Measurements from ENCODE around the gene LRRC23. TPM values are rescaled to one million over a fixed set of nuclear protein-coding genes. Genes with fewer than 3 reads are reported as not detected.

The LRRC23 gene, protein sequence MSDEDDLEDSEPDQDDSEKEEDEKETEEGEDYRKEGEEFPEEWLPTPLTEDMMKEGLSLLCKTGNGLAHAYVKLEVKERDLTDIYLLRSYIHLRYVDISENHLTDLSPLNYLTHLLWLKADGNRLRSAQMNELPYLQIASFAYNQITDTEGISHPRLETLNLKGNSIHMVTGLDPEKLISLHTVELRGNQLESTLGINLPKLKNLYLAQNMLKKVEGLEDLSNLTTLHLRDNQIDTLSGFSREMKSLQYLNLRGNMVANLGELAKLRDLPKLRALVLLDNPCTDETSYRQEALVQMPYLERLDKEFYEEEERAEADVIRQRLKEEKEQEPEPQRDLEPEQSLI
- 11.3 and 11.7 TPM in 2 replicates for total RNA-seq

DNA sequence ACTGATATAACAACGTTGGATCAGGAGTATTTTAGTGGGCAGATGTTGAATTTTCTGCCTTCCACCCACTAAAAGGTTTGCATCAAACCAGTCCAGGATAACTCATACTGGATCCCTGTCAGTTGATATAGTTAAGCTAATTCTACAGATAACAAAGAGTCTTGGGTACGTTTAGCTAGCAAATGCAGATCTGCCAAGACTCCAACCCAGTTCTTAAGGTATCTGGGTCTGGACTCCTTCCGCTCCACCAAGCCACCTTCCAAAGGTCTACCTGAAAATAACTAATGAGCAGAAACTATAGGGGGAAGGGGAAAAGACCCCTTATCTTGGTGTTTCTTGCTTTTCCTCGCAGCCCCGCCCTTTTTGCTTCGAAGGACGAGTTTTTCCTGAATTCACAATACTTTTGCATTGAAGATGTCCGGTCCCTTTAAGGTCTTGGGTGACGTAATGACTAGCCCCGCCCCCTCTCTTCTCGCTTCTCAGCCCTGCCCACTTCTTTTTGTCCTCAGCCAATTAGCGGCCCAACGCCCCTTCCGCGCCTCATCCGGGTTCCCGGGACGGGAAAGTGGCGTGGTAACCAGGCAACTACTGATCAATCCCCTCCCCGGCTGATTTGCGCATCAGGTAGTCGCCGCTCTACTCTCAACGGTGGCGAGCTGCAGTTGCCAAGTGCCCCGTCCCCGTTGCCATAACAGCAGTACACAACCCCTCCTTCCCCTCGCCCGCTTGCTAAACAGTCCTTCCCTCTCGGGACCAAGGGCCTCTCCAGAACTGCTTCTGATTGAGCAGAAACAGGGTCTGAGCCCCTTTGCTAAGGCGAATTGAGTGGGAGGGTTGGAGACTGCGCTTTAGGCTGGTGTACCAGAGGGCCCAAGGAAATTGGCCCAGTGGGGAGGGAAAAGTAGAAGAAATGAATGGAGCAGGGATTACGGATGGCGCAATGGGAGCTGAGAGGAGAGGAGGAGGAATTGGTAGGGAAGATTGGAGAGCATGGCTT is at the start of gene LRRC23:
LRRC23 (plus strand) TSS at position 543 of the 997 bp plus-strand sequence. CDS start 812 bp downstream, outside the sequence.

DNA sequence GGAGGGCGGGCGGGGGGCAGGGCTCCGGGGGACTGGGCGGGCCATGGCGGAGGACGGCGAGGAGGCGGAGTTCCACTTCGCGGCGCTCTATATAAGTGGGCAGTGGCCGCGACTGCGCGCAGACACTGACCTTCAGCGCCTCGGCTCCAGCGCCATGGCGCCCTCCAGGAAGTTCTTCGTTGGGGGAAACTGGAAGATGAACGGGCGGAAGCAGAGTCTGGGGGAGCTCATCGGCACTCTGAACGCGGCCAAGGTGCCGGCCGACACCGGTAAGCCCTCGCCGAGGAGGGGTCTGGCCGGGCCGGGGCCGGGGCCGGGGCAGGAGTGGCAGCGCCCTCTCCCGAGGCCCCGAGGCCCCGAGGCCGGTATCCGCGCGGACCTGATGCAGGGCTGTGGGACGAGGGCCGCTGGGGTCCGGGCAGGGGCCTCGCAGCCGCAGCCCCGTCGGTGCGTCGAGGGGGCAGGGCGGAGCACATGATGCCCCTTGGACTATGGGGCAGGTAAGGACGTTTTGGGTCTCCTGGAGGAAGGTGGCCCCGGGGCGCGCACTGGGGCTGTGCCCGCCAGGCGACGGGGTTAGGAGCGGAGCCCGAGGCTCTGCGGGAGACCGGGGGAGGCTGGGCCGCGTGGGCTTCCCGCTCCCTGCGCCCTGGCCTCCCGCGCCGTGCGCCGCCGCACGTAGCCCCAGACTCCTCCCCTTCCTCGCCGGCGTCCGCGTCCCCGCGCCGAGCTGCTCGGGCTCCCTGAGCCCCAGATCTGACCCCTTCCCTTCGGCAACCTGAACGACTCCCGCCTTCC is 37.0 kb upstream of the LRRC23 start, which contains the start of gene TPI1:
TPI1 (plus strand) TSS at position 119 of the 798 bp plus-strand sequence; CDS start at position 155, 36 bp downstream.

DNA sequence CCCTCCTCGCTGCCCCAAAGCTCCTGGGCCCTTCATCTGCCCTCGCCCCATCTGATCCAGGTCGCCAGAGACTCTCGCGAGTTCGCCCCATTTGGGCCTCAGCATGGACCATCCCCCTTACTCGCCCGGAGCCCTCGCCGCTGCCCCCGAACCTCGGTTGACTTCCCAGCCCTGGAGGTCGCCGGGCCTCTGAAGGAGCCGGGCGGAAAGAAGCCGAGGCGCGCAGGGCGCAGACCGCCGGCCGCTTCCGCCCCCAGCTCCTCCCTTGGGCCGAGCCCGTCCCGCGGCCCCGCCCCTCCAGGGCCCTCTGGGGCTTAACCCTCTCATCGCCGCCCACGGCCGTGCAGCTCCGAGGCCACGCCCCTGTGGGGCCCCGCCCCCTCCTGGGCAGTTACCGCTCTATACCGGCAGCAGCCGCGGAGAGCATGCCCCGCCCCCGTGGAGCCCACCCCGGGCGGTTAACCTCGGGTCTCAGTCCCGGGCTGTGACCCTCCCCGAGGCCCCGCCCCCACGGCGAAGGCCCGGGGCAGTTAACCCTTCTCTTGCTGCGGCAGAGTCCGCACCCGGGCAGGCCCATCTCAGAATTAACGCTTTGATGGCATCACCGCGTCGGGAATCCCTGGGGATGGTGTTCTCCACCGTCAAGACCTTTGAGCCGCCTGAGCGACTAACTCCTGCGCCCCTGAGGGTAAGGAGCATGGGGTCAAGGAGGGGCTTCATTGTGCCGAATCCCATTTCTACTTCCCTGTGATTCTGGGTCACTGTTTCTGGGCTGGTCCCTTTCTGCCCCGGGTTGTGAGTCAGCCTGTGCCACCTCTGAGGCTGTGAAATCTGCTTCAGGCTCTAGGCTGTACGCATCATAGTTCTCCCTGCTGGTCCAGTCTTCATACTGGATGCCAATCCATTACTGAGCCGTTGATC is 31.3 kb upstream of the LRRC23 start, which contains the start of gene SPSB2:
SPSB2 (minus strand) TSS at position 210 of the 921 bp plus-strand sequence. CDS start 402 bp downstream, outside the sequence.

DNA sequence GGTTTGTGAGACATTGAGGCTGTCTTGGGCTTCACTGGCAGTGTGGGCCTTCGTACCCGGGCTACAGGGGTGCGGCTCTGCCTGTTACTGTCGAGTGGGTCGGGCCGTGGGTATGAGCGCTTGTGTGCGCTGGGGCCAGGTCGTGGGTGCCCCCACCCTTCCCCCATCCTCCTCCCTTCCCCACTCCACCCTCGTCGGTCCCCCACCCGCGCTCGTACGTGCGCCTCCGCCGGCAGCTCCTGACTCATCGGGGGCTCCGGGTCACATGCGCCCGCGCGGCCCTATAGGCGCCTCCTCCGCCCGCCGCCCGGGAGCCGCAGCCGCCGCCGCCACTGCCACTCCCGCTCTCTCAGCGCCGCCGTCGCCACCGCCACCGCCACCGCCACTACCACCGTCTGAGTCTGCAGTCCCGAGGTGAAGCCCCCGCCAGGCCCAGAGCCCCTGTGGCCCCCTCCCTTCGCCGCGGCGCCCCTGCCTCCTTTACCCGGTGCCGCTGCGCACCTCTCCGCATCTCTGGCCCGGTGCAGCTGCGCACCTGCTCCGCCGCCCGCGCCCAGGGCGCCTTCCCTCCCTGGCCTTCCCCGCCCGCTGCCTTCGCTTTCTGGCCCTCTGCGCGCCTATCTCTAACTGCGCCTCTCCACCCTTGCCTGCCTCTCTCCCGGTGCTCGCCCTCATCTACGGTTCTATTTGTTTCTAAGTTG is 9.8 kb downstream of the LRRC23 start, which contains the start of gene ENO2:
ENO2 (plus strand) TSS at position 335 of the 701 bp plus-strand sequence. CDS start 1,253 bp downstream, outside the sequence.

DNA sequence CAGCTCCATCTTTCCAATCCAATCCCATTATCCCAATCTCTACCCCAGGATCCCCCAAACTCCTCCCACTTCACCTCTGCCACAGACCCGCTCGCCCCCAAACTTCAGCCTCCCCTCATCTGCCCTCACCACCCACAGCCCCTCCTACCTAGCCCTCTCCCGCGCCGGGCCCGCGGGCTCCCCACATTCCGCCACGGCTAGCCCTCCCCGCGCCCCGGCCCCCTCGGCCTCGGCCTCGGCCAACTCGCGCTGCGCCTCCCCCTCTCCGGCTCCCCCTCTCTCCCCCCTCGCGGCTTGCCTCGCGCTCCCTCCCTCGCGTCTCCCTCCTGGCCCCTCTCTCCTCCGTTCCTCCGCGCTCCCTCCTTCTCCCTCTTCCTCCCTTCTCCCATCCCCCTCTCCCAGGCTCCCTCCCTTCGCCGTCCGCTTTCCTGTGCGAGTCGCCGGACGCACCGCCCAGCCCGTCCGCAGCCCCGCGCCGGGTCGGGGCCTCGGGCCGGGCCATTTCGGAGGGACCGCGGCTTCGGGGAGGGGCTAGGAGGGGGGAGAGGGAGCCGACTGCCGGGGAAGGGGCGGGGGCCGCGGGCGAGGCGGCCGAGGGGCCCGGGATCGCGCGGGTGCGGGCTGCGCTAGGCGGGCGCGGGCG is 22.9 kb downstream of the LRRC23 start, which contains the start of gene ATN1:
ATN1 (plus strand) TSS at position 581 of the 643 bp plus-strand sequence. CDS start 6,043 bp downstream, outside the sequence.

DNA sequence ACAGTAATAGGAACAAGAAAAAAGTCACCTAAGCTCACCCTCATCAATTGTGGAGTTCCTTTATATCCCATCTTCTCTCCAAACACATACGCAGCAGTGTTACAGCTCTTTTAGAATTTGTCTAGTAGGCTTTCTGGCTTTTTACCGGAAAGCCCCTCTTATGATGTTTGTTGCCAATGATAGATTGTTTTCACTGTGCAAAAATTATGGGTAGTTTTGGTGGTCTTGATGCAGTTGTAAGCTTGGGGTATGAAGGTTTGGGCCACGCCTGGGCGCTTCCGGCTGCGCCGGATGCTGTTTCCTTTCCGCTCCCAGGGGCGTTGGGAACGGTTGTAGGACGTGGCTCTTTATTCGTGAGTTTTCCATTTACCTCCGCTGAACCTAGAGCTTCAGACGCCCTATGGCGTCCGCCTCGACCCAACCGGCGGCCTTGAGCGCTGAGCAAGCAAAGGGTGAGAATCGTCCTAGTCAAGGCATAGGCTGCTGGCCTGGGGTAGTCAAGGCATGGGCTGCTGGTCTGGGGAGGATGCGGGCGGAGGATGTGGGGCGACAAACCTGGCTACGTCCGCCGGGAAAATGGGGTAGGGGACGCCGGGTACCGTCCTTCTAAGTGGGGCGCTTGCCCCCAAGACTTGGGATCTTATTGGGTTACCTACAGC is 39.2 kb downstream of the LRRC23 start, which contains the start of the genes C12orf57 and RNU7-1:
C12orf57 (plus strand) TSS at position 301 of the 659 bp plus-strand sequence; CDS start at position 401, 100 bp downstream.
RNU7-1 (plus strand) TSS at position 95 of the 659 bp plus-strand sequence.

DNA sequence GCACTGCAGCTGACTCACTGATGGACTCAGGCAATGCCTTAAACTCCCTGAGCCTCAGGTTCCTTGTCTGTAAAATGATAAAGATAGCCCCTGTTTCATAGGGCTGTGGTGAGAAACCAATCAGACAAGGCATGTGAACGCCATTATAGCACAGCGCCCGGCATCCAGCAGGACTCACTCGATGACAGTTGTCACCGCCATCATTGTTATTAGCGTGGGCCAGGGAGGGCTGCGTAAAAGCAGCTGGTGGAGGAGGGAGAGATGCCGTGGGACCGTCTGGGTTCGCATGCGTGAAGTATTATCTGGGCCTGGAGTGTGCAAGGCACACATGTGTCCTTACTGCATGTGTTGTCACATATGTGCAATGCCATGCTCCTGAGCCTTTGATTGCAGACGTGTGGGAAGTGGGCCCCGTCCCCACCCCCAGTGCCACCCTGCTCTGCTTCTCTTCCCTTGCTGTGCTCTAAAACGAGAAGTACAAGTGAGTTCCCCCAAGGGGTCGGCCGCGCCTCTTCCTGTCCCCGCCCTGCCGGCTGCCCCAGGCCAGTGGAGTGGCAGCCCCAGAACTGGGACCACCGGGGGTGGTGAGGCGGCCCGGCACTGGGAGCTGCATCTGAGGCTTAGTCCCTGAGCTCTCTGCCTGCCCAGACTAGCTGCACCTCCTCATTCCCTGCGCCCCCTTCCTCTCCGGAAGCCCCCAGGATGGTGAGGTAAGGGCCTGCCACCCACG is 46.4 kb downstream of the LRRC23 start, which contains the start of gene PTPN6:
PTPN6 (plus strand) TSS at position 546 of the 730 bp plus-strand sequence; CDS start at position 703, 157 bp downstream.

Other genes with a start within 250 kb of the LRRC23 start
- gene ING4, start 241.7 kb upstream of the LRRC23 start, total RNA-seq = 14.9 and 28.7 TPM in 2 replicates
- 5.8 and 6.4 TPM in 2 replicates for gene ZNF384, start 215.4 kb upstream of the LRRC23 start, total RNA-seq
- not detected in 2 replicates for gene PIANP, start 204.0 kb upstream of the LRRC23 start, total RNA-seq
- gene COPS7A, start 180.8 kb upstream of the LRRC23 start, total RNA-seq = 56.6 and 68.8 TPM in 2 replicates
- 176 and 190 TPM in 2 replicates for gene MLF2, start 151.7 kb upstream of the LRRC23 start, total RNA-seq
- gene PTMS, start 138.5 kb upstream of the LRRC23 start, total RNA-seq = 17.7 and 26.0 TPM in 2 replicates
- 0.24 TPM in 1 of 2 replicates, not detected in the other for gene LAG3, start 132.3 kb upstream of the LRRC23 start, total RNA-seq
- gene CD4, start 115.3 kb upstream of the LRRC23 start, total RNA-seq = not detected in 2 replicates
- gene GPR162, start 83.0 kb upstream of the LRRC23 start, total RNA-seq = 0.72 TPM in 1 of 2 replicates, not detected in the other
- 22.2 and 39.3 TPM in 2 replicates for gene P3H3, start 76.4 kb upstream of the LRRC23 start, total RNA-seq
- 0.24 TPM in 1 of 2 replicates, not detected in the other for gene GNB3, start 63.9 kb upstream of the LRRC23 start, total RNA-seq
- gene CDCA3, start 53.5 kb upstream of the LRRC23 start, total RNA-seq = under 0.01 and 2.4 TPM in 2 replicates
- gene USP5, start 52.7 kb upstream of the LRRC23 start, total RNA-seq = 61.2 and 83.4 TPM in 2 replicates
- 1,092 and 1,488 TPM in 2 replicates for gene TPI1, start 37.3 kb upstream of the LRRC23 start, total RNA-seq
- gene SPSB2, start 31.5 kb upstream of the LRRC23 start, total RNA-seq = 7.2 and 7.7 TPM in 2 replicates
- gene ENO2, start 9.8 kb downstream of the LRRC23 start, total RNA-seq = 6.6 and 31.1 TPM in 2 replicates
- gene ATN1, start 23.1 kb downstream of the LRRC23 start, total RNA-seq = 6.3 and 12.8 TPM in 2 replicates
- gene RNU7-1, start 39.0 kb downstream of the LRRC23 start, total RNA-seq = not detected in 2 replicates
- gene C12orf57, start 39.2 kb downstream of the LRRC23 start, total RNA-seq = 86.0 and 133 TPM in 2 replicates
- 8.9 and 13.0 TPM in 2 replicates for gene PTPN6, start 46.5 kb downstream of the LRRC23 start, total RNA-seq
- 218 and 285 TPM in 2 replicates for gene PHB2, start 65.8 kb downstream of the LRRC23 start, total RNA-seq
- 68.8 and 101 TPM in 2 replicates for gene EMG1, start 66.1 kb downstream of the LRRC23 start, total RNA-seq
- 5.5 and 6.2 TPM in 2 replicates for gene LPCAT3, start 113.7 kb downstream of the LRRC23 start, total RNA-seq
- gene C1S, start 155.9 kb downstream of the LRRC23 start, total RNA-seq = 1.1 and 11.6 TPM in 2 replicates
- 1.1 and 8.0 TPM in 2 replicates for gene C1R, start 187.6 kb downstream of the LRRC23 start, total RNA-seq
- 16.4 and 18.3 TPM in 2 replicates for gene C1RL, start 204.4 kb downstream of the LRRC23 start, total RNA-seq
- not detected in 2 replicates for gene RBP5, start 224.1 kb downstream of the LRRC23 start, total RNA-seq
- 8.7 and 17.4 TPM in 2 replicates for gene CLSTN3, start 225.5 kb downstream of the LRRC23 start, total RNA-seq